DMS 273 (cell line): Measurements from ENCODE around the gene ARAP1.
A peak's percentile ranks its signal among the peaks of the same experiment; 100 is the strongest.

Experiments
- DNase-seq: peaks from one replicate; lab custom pipeline; 2025; ENCODE audit not compliant: unreplicated experiment; lab: John Stamatoyannopoulos, UW

The ARAP1 gene

GRCh38 chr11:72725724-72726028 is 26.5 kb downstream of the ARAP1 start:
- DNase-seq: no peak

- peak; percentile 90 for DNase-seq
Observed at GRCh38 chr11:72724851-72725723, 27.1 kb downstream of the ARAP1 start.

- no peak for DNase-seq
Observed at GRCh38 chr11:72724021-72724551, 28.1 kb downstream of the ARAP1 start.

- DNase-seq: no peak
Observed at GRCh38 chr11:72723508-72723907, 28.7 kb downstream of the ARAP1 start.

GRCh38 chr11:72722050-72722748 is 30.0 kb downstream of the ARAP1 start:
- DNase-seq: peak; percentile 89

- DNase-seq: peak; percentile 44
Observed at GRCh38 chr11:72721689-72722049, 30.5 kb downstream of the ARAP1 start.

- no peak for DNase-seq
Observed at GRCh38 chr11:72721276-72721675, 30.9 kb downstream of the ARAP1 start.

GRCh38 chr11:72720784-72721183 is 31.4 kb downstream of the ARAP1 start:
- no peak for DNase-seq

- DNase-seq: no peak
Observed at GRCh38 chr11:72720047-72720446, 32.2 kb downstream of the ARAP1 start.

GRCh38 chr11:72719551-72719950 is 32.7 kb downstream of the ARAP1 start:
- DNase-seq: no peak

GRCh38 chr11:72719144-72719543 is 33.1 kb downstream of the ARAP1 start:
- DNase-seq: no peak

GRCh38 chr11:72718101-72718501 is 34.1 kb downstream of the ARAP1 start:
- DNase-seq: no peak

- DNase-seq: no peak
Observed at GRCh38 chr11:72716788-72717435, 35.3 kb downstream of the ARAP1 start.

GRCh38 chr11:72716290-72716689 is 35.9 kb downstream of the ARAP1 start:
- peak; percentile 91 for DNase-seq

- no peak for DNase-seq
Observed at GRCh38 chr11:72712841-72713240, 39.4 kb downstream of the ARAP1 start.

GRCh38 chr11:72712168-72712751 is 39.9 kb downstream of the ARAP1 start:
- no peak for DNase-seq

GRCh38 chr11:72711141-72711540 is 41.1 kb downstream of the ARAP1 start:
- no peak for DNase-seq

- DNase-seq: no peak
Observed at GRCh38 chr11:72710278-72710677, 41.9 kb downstream of the ARAP1 start.

GRCh38 chr11:72709478-72710238 is 42.5 kb downstream of the ARAP1 start:
- no peak for DNase-seq

GRCh38 chr11:72707032-72707431 is 45.2 kb downstream of the ARAP1 start:
- DNase-seq: no peak

- DNase-seq: no peak
Observed at GRCh38 chr11:72706579-72706978, 45.6 kb downstream of the ARAP1 start.
